HAP-1 (cell line): ENCODE results near the gene PLEK.
A peak's percentile ranks its signal among the peaks of the same experiment; 100 is the strongest.
"Not testable (repeated sequence)": the region's sequence is repeated elsewhere in the genome, so short reads cannot be mapped to it uniquely, and the experiment has no call there.

Experiments used
- DNase-seq, 2 experiments: peaks; one replicate each; pipeline ENCODE4 v3.0.0-alpha.2; 2016 to 2020; ENCODE audit warnings: low spot score in 2 of 2
- H3K27me3 ChIP-seq: fragments of 250-450 bp; sonication (Bioruptor Pico); 2 replicates; pipeline ENCODE4 v1.5.1; 2020; ENCODE audit warnings: low read depth, mild to moderate bottlenecking, moderate library complexity
- H3K36me3 ChIP-seq: fragments of 250-450 bp; sonication (Bioruptor Pico); replicated peaks from 2 replicates; pipeline ENCODE4 v1.5.1; 2020; ENCODE audit warnings: mild to moderate bottlenecking
- H3K4me1 ChIP-seq: fragments of 250-450 bp; sonication (Bioruptor Pico); 2 replicates; pipeline ENCODE4 v1.5.1; 2020; ENCODE audit warnings: mild to moderate bottlenecking
- H3K4me3 ChIP-seq: fragments of 250-450 bp; sonication (Bioruptor Pico); 2 replicates; pipeline ENCODE4 v1.5.1; 2020; ENCODE audit warnings: mild to moderate bottlenecking, moderate library complexity
- H3K9me3 ChIP-seq: fragments of 250-450 bp; sonication (Bioruptor Pico); 2 replicates; pipeline ENCODE4 v1.5.1; 2020; ENCODE audit warnings: mild to moderate bottlenecking, moderate library complexity
- in situ Hi-C: fragments of 300-500 bp; cut with MboI; formaldehyde crosslinking; loops from 3 replicates; pipeline ENCODE4 v1.14.3; 2020; ENCODE audit warnings: low sequenced_read_pairs, inconsistent platforms, mixed read lengths

The PLEK gene

DNA sequence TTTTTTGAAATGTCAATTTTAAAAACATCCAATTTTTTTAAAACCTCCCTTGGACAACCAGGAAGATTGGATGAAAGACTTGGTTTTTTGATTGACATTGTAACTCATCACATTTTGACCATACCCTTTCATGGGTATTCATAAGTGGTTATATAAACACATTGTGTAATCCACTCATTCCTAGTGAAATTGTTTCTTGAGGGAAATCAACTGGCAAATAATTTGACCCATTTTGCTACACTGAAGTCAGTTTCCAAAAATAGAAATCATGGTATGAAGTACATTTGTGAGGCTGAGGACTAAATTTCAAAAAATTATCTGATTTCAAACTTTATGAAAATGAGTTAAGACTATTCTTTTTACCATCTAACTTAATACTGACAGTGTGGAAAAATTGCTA, 70.5 kb downstream of the PLEK start:
- no peaks in the 10 kb centered on the region for H3K36me3 ChIP-seq
- H3K9me3 ChIP-seq, result no peaks in the 10 kb centered on the region
- in situ Hi-C loops, result loop anchor here (25.0 kb wide), 1 partner anchor 323 kb away; no protein-coding TSS in a partner anchor
- no peaks in the 10 kb centered on the region for H3K4me1 ChIP-seq
- H3K4me3 ChIP-seq, result no peak overlapping the region
- peaks cover 4% of the 10 kb centered on the region; the same call in 1 of the 2 replicates for H3K27me3 ChIP-seq
- no peak for DNase-seq

DNA sequence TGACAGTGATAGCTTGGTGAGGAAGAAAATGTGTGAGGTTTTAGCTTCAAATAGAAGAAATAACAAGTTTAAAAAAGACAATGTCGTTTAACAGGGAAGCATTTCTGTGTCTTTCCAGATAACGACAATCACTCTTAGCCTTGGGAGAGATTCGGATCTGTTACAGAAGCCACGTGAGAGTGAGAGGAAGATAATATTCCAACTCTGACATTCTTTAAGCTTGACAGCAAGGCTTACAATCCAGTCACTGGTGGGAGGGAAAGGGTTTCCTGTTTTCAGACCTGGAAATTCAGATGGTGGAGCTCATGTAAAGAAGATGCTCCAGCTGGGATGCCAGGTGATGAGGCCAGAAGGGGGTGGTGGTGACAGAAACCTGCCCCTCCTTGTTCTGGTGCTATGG, 71.2 kb downstream of the PLEK start:
- in situ Hi-C loops, result loop anchor here (25.0 kb wide), 1 partner anchor 324 kb away; no protein-coding TSS in a partner anchor
- Histone ChIP-seq H3K4me3 (no peak overlapping the region), H3K9me3 (no peaks in the 10 kb centered on the region), H3K4me1 (no peaks in the 10 kb centered on the region), H3K36me3 (no peaks in the 10 kb centered on the region), H3K27me3 (peaks cover 4% of the 10 kb centered on the region; the same call in 1 of the 2 replicates)
- DNase-seq, result no peak

- H3K4me3 ChIP-seq, result no peak overlapping the region
- no peak for DNase-seq
- no peaks in the 10 kb centered on the region for H3K36me3 ChIP-seq
- in situ Hi-C loops, result loop anchor here (25.0 kb wide), 1 partner anchor 326 kb away; no protein-coding TSS in a partner anchor
- no peaks in the 10 kb centered on the region for H3K4me1 ChIP-seq
- H3K9me3 ChIP-seq, result no peaks in the 10 kb centered on the region
- peaks cover 4% of the 10 kb centered on the region; the same call in 1 of the 2 replicates for H3K27me3 ChIP-seq
These were observed 73.6 kb downstream of the PLEK start for GRCh38 chr2:68438455-68439303.

DNA sequence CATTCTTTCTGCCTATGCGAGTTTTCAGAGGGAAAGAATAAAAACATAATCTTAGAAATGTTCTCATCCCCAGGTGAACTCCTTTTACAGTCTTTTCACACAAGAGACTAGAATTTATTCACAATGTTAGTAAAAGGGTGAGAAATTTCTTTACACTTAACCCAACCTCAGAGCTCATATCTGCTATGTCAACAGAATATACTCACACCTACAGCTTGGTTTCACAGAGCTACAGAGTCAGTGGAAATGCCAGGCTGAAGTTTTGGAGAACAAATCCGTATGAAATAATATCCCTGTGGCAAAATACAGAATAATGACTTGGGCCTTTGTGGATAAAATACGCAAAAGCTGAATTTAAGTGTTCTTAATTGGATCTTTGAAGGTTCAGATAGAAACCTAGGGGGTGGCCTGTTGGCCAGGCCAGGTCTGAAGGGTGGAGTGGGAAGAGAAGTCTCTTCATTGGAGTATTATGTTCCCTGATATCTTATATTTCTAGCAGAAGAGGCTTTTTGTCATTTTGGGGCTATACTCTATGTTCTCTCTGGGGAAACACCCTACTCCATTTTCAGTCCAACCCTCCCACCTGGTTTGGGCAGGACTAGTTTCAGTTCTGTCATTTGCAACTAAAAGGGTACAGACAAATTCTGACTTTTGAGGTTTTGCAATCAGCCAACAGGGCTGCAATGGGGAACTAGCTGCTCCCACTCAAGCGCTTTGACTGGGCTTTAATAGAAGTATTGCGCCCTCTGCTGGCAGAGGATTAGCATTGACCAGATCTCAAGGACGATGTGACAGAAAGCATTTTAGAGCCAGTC, 76.3 kb downstream of the PLEK start:
- no peaks in the 10 kb centered on the region for H3K9me3 ChIP-seq
- no peaks in the 10 kb centered on the region for H3K4me1 ChIP-seq
- no peak overlapping the region for H3K4me3 ChIP-seq
- no peaks in the 10 kb centered on the region for H3K36me3 ChIP-seq
- peak; percentile 78 to 86 for DNase-seq
- in situ Hi-C loops, result loop anchor here (25.0 kb wide), 1 partner anchor 329 kb away; no protein-coding TSS in a partner anchor
- H3K27me3 ChIP-seq, result peaks cover 4% of the 10 kb centered on the region; the same call in 1 of the 2 replicates

GRCh38 chr2:68441994-68442322, 76.9 kb downstream of the PLEK start:
- no peak for DNase-seq
- no peaks in the 10 kb centered on the region for H3K4me1 ChIP-seq
- in situ Hi-C loops, result loop anchor here (25.0 kb wide), 1 partner anchor 330 kb away; no protein-coding TSS in a partner anchor
- H3K36me3 ChIP-seq, result no peaks in the 10 kb centered on the region
- no peaks in the 10 kb centered on the region for H3K9me3 ChIP-seq
- peaks cover 4% of the 10 kb centered on the region; the same call in 1 of the 2 replicates for H3K27me3 ChIP-seq
- no peak overlapping the region for H3K4me3 ChIP-seq

- H3K4me1 ChIP-seq, H3K36me3 ChIP-seq, H3K27me3 ChIP-seq, DNase-seq, H3K4me3 ChIP-seq, H3K9me3 ChIP-seq: not testable (repeated sequence)
- in situ Hi-C loops, result loop anchor here (25.0 kb wide), 1 partner anchor 334 kb away; no protein-coding TSS in a partner anchor
These were observed 81.3 kb downstream of the PLEK start for GRCh38 chr2:68446425-68446824.
